Measurements from ENCODE around the gene CASTOR1. TPM values are rescaled to one million over a fixed set of nuclear protein-coding genes. Genes with fewer than 3 reads are reported as not detected.

The CASTOR1 gene
- total RNA-seq, 2 experiments from 2014 or later: 24.2 to 27.5 TPM

GRCh38 chr22:30239488-30240405 lies 49.6 kb downstream of the CASTOR1 start:
- H3K36me3 Mint-ChIP-seq: peaks cover 57% of the 10 kb centered on the region
- no peaks in the 10 kb centered on the region for H3K9me3 Mint-ChIP-seq
- DNase-seq (peak; percentile 48), ATAC-seq (ENCODE audit: low read depth) (peak; percentile 10)
- H3K4me1 Mint-ChIP-seq: peaks cover 75% of the 10 kb centered on the region
- no peaks in the 10 kb centered on the region for H3K27me3 Mint-ChIP-seq
- POLR2A ChIA-PET: interaction anchor here (0.7 to 12.9 kb wide), 26 partner anchors 8 to 356 kb away, joined by 3 to 247 read pairs (median 8); partner anchors contain the start of genes MTMR3 and OSM
- H3K27ac Mint-ChIP-seq: peak overlapping the region; percentile 81
- H3K4me3 Mint-ChIP-seq: peak overlapping the region; percentile 63

- H3K4me3 Mint-ChIP-seq: peak overlapping the region; percentile 34
- no peaks in the 10 kb centered on the region for H3K9me3 Mint-ChIP-seq
- H3K27ac Mint-ChIP-seq: peak overlapping the region; percentile 81
- ATAC-seq (ENCODE audit: low read depth) (peak; percentile 38), DNase-seq (peak; percentile 67)
- POLR2A ChIA-PET: interaction anchor here (0.6 to 12.9 kb wide), 29 partner anchors 7 to 356 kb away, joined by 3 to 247 read pairs (median 6); partner anchors contain the start of genes LIF, MTMR3 and OSM
- H3K27me3 Mint-ChIP-seq: no peaks in the 10 kb centered on the region
- peaks cover 69% of the 10 kb centered on the region for H3K4me1 Mint-ChIP-seq
- H3K36me3 Mint-ChIP-seq: peaks cover 48% of the 10 kb centered on the region
These were observed 50.4 kb downstream of the CASTOR1 start for GRCh38 chr22:30238661-30239487.

- peak overlapping the region; percentile 81 for H3K27ac Mint-ChIP-seq
- no peak overlapping the region for H3K4me3 Mint-ChIP-seq
- DNase-seq (no peak), ATAC-seq (ENCODE audit: low read depth) (no peak)
- H3K27me3 Mint-ChIP-seq: no peaks in the 10 kb centered on the region
- no peaks in the 10 kb centered on the region for H3K9me3 Mint-ChIP-seq
- POLR2A ChIA-PET: interaction anchor here (0.6 to 12.9 kb wide), 24 partner anchors 8 to 156 kb away, joined by 3 to 247 read pairs (median 5); partner anchors contain the start of genes LIF and OSM
- H3K36me3 Mint-ChIP-seq: peaks cover 41% of the 10 kb centered on the region
- peaks cover 65% of the 10 kb centered on the region for H3K4me1 Mint-ChIP-seq
These were observed 51.2 kb downstream of the CASTOR1 start for GRCh38 chr22:30238136-30238535.

GRCh38 chr22:30236875-30237274 lies 52.4 kb downstream of the CASTOR1 start:
- Mint-ChIP-seq H3K4me1 (peaks cover 57% of the 10 kb centered on the region), H3K36me3 (peaks cover 28% of the 10 kb centered on the region)

GRCh38 chr22:30235687-30236170 lies 53.6 kb downstream of the CASTOR1 start:
- H3K4me1 Mint-ChIP-seq: peaks cover 57% of the 10 kb centered on the region
- no peak overlapping the region for H3K4me3 Mint-ChIP-seq
- ATAC-seq (ENCODE audit: low read depth): no peak
- H3K27ac Mint-ChIP-seq: peak overlapping the region; percentile 74
- H3K36me3 Mint-ChIP-seq: peaks cover 18% of the 10 kb centered on the region
- DNase-seq: no peak
- POLR2A ChIA-PET: interaction anchor here (0.6 to 12.9 kb wide), 6 partner anchors 11 to 129 kb away, joined by 3 to 247 read pairs (median 128); no protein-coding TSS in a partner anchor
- H3K9me3 Mint-ChIP-seq: no peaks in the 10 kb centered on the region
- H3K27me3 Mint-ChIP-seq: no peaks in the 10 kb centered on the region

More at GRCh38 chr22:30236875-30237274, 52.4 kb downstream of the CASTOR1 start:
- Mint-ChIP-seq H3K27ac (peak overlapping the region; percentile 77), H3K9me3 (no peaks in the 10 kb centered on the region), H3K27me3 (no peaks in the 10 kb centered on the region), H3K4me3 (no peak overlapping the region)
- ATAC-seq (ENCODE audit: low read depth) (no peak), DNase-seq (no peak)
- POLR2A ChIA-PET: interaction anchor here (0.7 to 12.9 kb wide), 13 partner anchors 9 to 130 kb away, joined by 3 to 247 read pairs (median 12); partner anchors contain the start of gene LIF

Other genes starting within 250 kb of the CASTOR1 start
- under 1 TPM in 1 of 2 experiments, not detected in 1; 0.14 TPM for gene HORMAD2, start 209.0 kb downstream of the CASTOR1 start, total RNA-seq
- 100 to 1,000 TPM; 508 to 564 TPM for gene LIF, start 42.7 kb downstream of the CASTOR1 start, total RNA-seq
- 100 to 1,000 TPM; 125 to 142 TPM for gene OSM, start 22.7 kb downstream of the CASTOR1 start, total RNA-seq
- gene TBC1D10A, start 37.4 kb upstream of the CASTOR1 start, total RNA-seq: 10 to 100 TPM; 54.0 to 54.2 TPM
- gene SF3A1, start 67.4 kb upstream of the CASTOR1 start, total RNA-seq: 100 to 1,000 TPM; 220 to 233 TPM
- 1 to 10 TPM; 4.0 to 4.7 TPM for gene CCDC157, start 67.5 kb upstream of the CASTOR1 start, total RNA-seq
- 10 to 100 TPM; 11.1 to 11.3 TPM for gene RNF215, start 97.9 kb upstream of the CASTOR1 start, total RNA-seq
- gene SEC14L2, start 107.5 kb upstream of the CASTOR1 start, total RNA-seq: 1 to 10 TPM; 9.9 TPM
- 10 to 100 TPM; 63.3 to 64.8 TPM for gene MTFP1, start 136.3 kb upstream of the CASTOR1 start, total RNA-seq
- not detected for gene SEC14L3, start 182.5 kb upstream of the CASTOR1 start, total RNA-seq
- not detected for gene SEC14L4, start 216.2 kb upstream of the CASTOR1 start, total RNA-seq

All from activated naive CD8-positive, alpha-beta T cell treated with anti-CD3 and anti-CD28 coated beads, Interleukin-2, amount 10 ng/mL, durations not matched to agents 7 days and 5 days (primary cell).